WTC11 (cell line): ENCODE results near the gene AGBL1.

Experiments used
- JUN ChIP-seq: sonication (generic); formaldehyde crosslinking; IDR thresholded peaks from 2 replicates; pipeline ENCODE4 v1.8.0; 2023; ENCODE audit warnings: mild to moderate bottlenecking, missing genetic modification reagents
- TEAD4 ChIP-seq: sonication (generic); formaldehyde crosslinking; IDR thresholded peaks from 2 replicates; pipeline ENCODE4 v1.8.0; 2022; ENCODE audit warnings: mild to moderate bottlenecking, missing genetic modification reagents
- ZNF425 ChIP-seq: fragments of 250-450 bp; sonication (Bioruptor Pico); conservative IDR thresholded peaks from 2 replicates; pipeline ENCODE4 v1.9.0; 2021; ENCODE audit warnings: mild to moderate bottlenecking
- TF ChIP-seq, protein P1 (sequence below): fragments of 200-600 bp; IDR thresholded peaks from 2 replicates; pipeline ENCODE4 v1.8.0; 2022; ENCODE audit warnings: antibody characterized with exemption

DNA sequence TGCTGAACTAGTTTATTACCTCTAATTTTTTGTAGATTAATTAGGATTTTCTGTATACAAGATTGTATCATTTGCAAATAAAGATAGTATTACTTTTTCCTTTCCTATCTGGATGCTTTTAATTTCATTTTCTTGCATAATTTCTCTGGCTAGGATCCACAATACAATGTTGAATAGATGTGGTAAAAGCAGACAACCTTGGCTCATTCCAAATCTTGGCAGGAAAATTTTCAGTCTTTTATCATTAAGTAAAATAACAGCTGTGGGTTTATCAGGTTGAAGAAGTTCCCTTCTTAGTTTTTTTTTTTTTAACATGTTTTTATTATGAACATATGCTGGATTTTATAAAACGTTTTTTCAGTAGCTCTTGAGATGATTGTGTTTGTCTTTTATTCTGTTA lies 422.6 kb downstream of the AGBL1 start:
- TF ChIP-seq JUN (CRISPR knock-in tag), result no peak
- TF ChIP-seq TEAD4 (CRISPR knock-in tag), result no peak
- TF ChIP-seq, protein P1, sequence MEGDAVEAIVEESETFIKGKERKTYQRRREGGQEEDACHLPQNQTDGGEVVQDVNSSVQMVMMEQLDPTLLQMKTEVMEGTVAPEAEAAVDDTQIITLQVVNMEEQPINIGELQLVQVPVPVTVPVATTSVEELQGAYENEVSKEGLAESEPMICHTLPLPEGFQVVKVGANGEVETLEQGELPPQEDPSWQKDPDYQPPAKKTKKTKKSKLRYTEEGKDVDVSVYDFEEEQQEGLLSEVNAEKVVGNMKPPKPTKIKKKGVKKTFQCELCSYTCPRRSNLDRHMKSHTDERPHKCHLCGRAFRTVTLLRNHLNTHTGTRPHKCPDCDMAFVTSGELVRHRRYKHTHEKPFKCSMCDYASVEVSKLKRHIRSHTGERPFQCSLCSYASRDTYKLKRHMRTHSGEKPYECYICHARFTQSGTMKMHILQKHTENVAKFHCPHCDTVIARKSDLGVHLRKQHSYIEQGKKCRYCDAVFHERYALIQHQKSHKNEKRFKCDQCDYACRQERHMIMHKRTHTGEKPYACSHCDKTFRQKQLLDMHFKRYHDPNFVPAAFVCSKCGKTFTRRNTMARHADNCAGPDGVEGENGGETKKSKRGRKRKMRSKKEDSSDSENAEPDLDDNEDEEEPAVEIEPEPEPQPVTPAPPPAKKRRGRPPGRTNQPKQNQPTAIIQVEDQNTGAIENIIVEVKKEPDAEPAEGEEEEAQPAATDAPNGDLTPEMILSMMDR, result no peak
- TF ChIP-seq ZNF425 (CRISPR knock-in tag), result no peak
